Kidney epithelial cell (primary cell): ENCODE results near the gene CPED1. TPM values are rescaled to one million over a fixed set of nuclear protein-coding genes. Genes with fewer than 3 reads are reported as not detected.

Experiments used
- DNase-seq: peaks from one replicate; pipeline ENCODE4 v3.0.0-alpha.2; 2010; ENCODE audit warnings: low read depth
- H3K27me3 ChIP-seq: 2 replicates; pipeline ENCODE4 v1.6.0; 2011; ENCODE audit warnings: low read length; ENCODE audit not compliant: control insufficient read depth, insufficient read depth
- H3K36me3 ChIP-seq: 2 replicates; pipeline ENCODE4 v1.5.1; 2011; ENCODE audit warnings: low read length; ENCODE audit not compliant: control insufficient read depth, insufficient read depth
- H3K4me3 ChIP-seq: 2 replicates; pipeline ENCODE4 v1.5.1; 2011; ENCODE audit warnings: low read depth, mild to moderate bottlenecking, control low read depth, low read length
- CTCF ChIP-seq: IDR thresholded peaks from 2 replicates; pipeline ENCODE4 v1.5.1; 2011; ENCODE audit warnings: mild to moderate bottlenecking, moderate library complexity, low read length, control low read depth, inconsistent platforms; ENCODE audit not compliant: insufficient read depth, poor library complexity, severe bottlenecking
- total RNA-seq: library from RNA; depleted of rRNA; stranded (reverse); fragments of >200 nt; gene quantifications from 2 replicates; pipeline ENCODE4 v1.2.3, GENCODE V29; 2015

CPED1 gene
- total RNA-seq, 1 donor from 2014 or later: 3.2 TPM

- Histone ChIP-seq H3K4me3 (no peak overlapping the region), H3K27me3 (no peaks in the 10 kb centered on the region), H3K36me3 (no peaks in the 10 kb centered on the region)
- no peak for TF ChIP-seq CTCF
- no peak for DNase-seq
Measured at GRCh38 chr7:121015560-121015959, 27.0 kb downstream of the CPED1 start.

DNA sequence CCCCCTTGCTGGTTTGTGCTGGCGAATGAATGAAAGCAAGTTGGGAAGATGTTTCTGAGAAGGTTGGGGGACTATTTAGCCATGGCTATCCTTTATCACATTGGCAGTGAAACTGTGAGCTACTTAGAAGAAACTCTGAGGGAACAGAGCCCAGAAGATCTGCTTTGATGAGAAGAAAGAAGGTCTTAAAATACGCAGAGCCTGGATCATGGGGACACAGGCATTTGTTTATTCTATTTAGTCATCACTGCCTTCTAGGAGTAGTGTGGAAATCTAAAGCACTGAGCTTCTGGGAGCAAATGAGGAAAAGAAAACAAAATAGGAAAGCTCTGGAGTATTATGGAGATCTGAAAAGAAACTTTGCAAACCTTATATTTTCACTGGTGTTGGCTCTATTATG, 28.5 kb downstream of the CPED1 start:
- Histone ChIP-seq H3K4me3 (no peak overlapping the region), H3K36me3 (no peaks in the 10 kb centered on the region), H3K27me3 (no peaks in the 10 kb centered on the region)
- no peak for DNase-seq
- TF ChIP-seq CTCF: no peak

- TF ChIP-seq CTCF: no peak
- no peak overlapping the region for H3K4me3 ChIP-seq
- no peak for DNase-seq
- H3K27me3 ChIP-seq: no peaks in the 10 kb centered on the region
- H3K36me3 ChIP-seq: no peaks in the 10 kb centered on the region
Measured at GRCh38 chr7:121017586-121017985, 29.1 kb downstream of the CPED1 start.

DNA sequence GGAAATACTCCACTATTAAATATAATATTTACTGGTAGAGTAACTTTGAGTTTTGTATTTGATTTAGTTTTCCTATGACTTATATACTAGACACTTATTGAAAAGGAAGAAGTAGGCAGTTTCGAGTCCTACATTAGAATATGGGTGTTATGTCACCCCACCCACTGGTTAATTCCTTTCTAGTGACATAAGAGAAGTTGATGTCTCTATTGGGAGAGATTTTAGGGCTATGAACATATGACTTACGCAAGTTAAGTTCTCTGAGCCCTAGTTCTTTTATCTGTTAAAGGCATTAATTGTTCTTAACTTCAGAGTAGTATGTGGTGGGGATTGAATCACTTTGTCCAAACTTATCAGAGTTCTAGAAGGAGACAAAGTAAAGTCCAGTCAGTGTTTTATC, 30.5 kb downstream of the CPED1 start:
- no peaks in the 10 kb centered on the region for H3K36me3 ChIP-seq
- H3K27me3 ChIP-seq: no peaks in the 10 kb centered on the region
- no peak overlapping the region for H3K4me3 ChIP-seq
- DNase-seq: no peak
- no peak for TF ChIP-seq CTCF

- no peak for DNase-seq
- Histone ChIP-seq H3K36me3 (no peaks in the 10 kb centered on the region), H3K4me3 (no peak overlapping the region), H3K27me3 (no peaks in the 10 kb centered on the region)
- no peak for TF ChIP-seq CTCF
Measured at GRCh38 chr7:121020249-121020988, 31.9 kb downstream of the CPED1 start.
